Glomerular visceral epithelial cell (primary cell): ENCODE measurements around the gene B4GALNT4.
"Not testable (repeated sequence)": the region's sequence is repeated elsewhere in the genome, so short reads cannot be mapped to it uniquely, and the experiment has no call there.

Source experiments
- DNase-seq: peaks from one replicate; pipeline ENCODE4 v3.0.0-alpha.2; 2016; ENCODE audit errors: extremely low spot score

The B4GALNT4 gene

DNA sequence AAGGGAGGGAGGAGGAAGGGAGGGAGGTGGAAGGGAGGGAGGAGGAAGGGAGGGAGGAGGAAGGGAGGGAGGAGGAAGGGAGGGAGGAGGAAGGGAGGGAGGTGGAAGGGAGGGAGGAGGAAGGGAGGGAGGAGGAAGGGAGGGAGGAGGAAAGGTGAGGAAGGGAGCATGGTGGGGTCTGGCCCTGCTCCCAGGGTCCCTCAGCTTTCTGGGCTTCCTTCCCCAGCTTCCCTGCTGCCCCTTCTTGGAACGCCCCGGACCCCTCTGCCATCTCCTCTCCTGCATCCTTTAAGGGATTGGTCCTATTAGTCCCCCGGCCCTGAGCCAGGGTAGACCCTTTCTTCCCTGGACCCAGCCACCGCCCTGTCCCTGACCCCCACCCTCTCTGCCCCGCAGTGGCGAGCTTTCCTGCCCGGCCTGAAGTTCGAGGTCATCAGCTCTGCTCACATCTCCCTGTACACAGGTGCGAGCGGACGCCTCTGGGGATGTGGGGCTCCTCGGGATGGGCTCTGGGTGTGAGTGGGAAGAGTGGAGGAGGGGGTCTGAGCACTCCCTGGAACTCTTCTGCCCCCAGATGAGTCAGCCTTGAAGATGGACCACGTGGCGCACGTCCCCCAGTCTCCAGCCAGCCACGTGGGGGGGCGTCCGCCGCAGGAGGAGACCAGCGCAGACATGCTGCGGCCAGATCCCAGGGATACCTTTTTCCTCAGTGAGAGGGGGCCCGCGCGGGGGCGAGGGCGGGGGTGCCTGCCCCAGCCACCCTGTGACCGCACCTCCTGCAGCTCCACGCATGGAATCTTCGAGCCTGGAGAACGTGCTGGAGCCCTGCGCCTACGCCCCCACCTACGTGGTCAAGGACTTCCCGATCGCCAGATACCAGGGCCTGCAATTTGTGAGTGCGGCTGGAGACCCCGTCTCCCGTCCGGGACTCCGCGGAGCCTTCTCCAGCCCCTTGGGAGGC is 6.0 kb downstream of the B4GALNT4 start:
- DNase-seq: no peak

DNA sequence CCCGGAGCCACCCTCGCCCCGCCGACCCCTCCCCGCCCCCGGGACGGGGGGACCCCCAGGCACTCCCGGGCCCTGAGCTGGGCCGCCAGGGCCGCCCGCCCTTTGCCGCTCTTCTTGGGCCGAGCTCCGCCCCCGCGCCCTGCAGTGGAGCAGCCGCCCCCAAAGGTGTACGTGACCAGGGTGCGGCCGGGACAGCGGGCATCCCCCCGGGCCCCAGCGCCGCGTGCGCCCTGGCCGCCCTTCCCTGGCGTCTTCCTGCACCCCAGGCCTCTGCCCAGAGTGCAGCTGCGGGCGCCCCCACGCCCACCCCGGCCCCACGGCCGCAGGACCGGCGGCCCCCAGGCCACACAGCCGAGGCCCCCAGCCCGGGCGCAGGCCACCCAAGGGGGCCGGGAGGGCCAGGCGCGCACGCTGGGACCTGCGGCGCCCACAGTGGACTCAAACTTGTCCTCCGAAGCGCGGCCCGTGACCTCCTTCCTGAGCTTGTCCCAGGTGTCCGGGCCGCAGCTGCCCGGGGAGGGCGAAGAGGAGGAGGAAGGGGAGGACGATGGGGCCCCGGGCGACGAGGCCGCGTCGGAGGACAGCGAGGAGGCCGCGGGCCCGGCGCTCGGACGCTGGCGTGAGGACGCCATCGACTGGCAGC is 7.4 kb downstream of the B4GALNT4 start:
- DNase-seq: no peak

DNA sequence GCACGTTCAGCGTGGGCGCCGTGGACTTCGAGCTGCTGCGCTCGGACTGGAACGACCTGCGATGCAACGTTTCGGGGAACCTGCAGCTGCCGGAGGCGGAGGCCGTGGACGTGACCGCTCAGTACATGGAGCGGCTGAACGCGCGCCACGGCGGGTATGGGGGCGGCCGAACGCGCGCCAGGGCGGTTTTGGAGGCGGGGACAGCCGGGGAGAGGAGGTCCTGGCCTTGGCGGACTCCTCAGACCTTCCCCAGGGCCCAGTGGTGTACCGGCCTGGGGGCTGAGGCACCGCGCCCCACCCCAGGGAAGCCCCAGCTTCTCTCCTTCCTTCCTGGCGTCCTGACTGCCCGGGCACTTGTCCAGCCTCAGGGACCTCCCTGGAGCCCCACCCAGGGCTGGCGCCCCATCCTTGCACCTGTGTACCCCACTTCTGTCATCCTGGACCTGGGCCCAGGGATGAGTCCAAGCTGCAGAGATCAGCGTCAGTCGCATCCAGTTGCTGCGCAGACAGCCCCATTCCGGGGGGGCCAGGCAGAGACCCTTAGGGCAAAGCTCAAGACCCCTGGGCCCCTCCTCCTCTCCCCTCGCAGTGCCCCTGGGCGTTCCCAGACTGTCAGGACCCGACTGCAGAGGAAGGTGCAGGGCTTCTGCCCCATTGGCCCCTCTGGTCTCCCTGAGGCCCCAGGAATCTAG is 8.0 kb downstream of the B4GALNT4 start:
- DNase-seq: no peak

DNA sequence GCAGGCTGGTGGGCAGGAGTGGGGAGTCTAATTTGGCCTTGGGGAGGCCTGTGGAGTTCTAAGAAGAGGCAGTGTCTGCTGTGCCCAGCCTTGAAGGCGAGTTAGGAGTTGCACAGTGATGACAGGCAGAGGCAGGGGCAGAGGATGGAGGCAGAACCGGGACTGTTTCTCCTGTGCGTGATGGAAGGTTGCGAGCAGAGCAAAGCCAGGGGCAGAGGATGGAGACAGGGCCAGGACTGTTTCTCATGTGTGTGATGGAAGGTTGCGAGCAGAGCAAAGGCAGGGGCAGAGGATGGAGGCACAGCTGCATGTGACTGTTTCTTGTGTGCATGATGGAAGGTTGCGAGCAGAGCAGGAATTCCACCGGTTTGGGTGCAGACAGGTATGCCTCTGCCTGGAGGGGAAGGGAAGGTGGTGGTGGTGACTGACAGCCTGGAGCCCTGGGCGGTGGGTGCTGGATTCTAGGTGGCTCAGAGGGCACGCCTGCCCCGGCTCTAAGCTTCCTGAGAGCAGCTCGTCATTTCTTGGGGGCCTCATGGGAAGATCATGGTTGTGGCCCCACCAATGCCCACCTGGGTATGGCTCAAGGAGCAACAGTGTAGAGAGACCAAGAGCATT is 8.7 kb downstream of the B4GALNT4 start:
- no peak for DNase-seq

DNA sequence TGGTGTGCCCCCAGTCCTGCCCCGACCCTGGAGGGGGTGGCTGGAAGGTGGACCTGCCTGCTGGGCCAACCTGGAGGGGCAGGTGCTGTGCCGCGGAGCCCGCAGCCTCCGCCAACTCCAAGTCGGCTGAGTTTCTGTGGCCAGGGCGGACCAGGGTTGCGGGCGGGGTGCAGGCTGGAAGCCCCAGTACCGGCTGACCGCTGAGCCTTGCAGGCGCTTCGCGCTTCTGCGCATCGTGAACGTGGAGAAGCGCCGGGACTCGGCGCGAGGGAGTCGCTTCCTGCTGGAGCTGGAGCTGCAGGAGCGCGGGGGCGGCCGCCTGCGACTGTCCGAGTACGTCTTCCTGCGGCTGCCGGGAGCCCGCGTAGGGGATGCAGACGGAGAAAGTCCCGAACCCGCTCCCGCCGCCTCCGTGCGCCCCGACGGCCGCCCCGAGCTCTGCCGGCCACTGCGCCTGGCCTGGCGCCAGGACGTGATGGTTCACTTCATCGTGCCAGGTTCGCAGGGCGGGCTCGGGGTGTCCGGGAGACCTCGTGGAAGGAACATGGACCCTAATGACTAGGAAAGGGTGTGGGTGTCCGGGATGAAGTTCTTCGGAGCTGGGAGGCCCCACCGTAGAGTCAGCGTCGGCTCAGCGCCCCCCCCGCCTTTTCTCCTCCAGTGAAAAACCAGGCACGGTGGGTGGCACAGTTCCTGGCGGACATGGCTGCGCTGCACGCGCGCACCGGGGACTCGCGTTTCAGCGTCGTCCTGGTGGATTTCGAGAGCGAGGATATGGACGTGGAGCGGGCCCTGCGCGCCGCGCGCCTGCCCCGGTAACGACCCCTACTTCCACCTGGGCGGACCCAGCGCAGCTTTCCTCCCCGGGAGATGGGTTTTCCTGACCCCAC is 10.2 kb downstream of the B4GALNT4 start:
- DNase-seq: no peak

DNA sequence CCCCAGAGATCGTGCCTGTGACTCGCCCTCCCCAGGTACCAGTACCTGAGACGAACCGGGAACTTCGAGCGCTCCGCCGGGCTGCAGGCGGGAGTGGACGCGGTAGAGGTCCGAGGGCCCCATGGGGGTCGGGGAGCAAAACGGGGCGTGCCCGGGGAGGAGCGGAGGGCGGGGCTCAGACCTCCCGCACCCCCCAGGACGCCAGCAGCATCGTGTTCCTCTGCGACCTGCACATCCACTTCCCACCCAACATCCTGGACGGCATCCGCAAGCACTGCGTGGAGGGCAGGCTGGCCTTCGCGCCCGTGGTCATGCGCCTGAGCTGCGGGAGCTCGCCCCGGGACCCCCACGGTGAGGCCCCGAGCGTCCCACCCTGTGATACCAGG is 10.8 kb downstream of the B4GALNT4 start:
- DNase-seq: no peak

DNA sequence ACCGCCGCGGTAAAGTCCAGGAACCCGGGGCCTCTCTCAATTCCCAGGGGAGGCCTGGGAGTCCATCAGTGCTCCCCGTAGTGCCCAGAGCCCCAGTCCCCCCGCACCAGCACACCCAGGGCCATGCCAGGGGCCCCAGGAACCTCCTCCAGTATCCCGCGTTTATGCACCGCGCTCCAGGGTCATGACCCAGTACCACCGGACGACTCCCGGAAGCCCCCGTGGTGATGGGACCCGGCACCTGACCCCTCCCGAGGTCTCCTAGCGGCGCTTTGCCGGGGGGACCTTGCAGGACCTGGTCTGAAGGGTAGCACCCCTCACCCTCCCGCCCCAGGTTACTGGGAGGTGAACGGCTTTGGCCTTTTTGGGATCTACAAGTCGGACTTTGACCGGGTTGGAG is 11.2 kb downstream of the B4GALNT4 start:
- DNase-seq: no peak

DNA sequence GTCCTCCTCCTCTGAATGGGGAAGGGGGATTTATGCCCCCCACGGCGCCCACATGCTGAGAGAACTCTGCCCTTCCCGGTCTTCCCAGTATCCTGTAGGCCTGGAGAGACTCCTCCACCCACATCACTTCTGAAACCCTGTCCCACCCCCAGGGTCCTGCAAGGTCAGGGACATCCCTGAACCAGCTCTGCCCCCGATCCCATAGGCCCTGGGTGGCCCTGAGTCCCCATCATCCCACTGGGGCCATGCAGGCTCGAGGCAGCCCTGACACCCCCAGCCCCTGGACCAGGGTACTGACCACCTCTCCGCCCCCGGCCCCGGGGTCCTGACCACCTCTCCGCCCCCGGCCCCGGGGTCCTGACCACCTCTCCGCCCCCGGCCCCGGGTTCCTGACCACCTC is 11.7 kb downstream of the B4GALNT4 start:
- no peak for DNase-seq

DNA sequence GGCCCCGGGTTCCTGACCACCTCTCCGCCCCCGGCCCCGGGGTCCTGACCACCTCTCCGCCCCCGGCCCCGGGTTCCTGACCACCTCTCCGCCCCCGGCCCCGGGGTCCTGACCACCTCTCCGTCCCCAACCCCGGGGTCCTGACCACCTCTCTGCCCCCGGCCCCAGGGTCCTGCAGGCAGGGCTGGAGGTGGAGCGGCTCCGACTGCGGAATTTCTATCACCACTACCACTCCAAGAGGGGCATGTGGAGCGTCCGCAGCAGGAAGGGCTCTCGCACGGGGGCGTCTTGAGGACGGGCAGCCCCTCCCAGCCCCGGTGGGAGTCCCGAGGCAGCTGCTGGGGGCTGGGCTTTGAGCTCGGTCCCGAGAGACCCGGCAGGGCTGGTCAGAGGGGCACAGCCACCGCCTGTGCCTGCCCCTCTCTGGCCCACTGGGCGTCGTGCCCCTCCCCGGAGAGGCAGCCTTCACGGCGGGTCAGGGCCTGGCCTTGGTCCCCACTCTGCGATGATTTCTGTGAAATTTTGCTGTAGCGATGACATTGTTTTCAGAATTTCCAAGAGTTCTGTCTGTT is 12.3 kb downstream of the B4GALNT4 start:
- DNase-seq: no peak

DNA sequence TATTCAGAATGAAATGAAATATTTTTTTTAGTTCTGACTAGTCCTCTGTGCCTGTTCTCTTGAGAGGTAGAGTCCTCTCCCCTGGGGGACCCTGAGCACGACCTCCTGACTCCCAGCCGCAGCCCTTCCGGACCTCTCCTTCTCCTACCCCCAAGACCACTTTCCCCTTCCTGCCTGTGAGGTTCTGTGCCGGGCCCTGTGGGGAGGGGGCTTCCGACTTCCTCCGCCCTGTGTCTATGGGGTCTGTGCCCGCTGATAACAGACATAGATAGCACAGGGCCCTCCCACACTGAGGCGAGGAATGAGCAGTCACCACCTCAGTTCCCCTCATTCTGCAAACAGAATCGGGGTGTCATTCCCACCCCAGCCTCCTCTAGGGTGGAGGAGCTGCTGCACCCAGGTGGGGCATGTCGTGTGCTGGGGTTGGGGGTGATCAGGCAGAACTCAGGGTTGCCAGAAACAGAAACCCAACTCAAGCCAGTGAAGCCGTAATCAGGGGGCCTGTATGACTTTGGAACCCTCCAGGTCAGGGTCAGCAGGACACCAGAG is 12.9 kb downstream of the B4GALNT4 start:
- no peak for DNase-seq

DNA sequence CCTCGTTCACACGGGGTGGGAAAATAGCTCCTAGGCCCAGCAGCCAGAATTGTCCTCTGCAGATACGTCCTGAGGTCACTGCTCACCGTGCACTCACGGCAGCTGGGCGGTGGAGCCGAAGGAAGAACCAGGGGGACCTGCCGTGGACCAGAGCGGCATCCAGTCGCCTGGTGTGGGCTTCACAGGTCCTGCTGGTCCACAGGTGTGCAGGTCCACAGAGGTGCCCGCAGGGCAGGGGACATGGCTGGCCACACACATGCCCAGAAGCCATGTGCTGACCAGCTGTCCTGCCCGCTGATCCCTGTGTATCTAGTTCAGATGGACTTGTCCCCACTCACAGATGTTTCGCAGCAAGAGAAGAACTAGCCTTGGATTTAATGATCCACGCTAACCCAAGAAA is 14.1 kb downstream of the B4GALNT4 start:
- DNase-seq: no peak

DNA sequence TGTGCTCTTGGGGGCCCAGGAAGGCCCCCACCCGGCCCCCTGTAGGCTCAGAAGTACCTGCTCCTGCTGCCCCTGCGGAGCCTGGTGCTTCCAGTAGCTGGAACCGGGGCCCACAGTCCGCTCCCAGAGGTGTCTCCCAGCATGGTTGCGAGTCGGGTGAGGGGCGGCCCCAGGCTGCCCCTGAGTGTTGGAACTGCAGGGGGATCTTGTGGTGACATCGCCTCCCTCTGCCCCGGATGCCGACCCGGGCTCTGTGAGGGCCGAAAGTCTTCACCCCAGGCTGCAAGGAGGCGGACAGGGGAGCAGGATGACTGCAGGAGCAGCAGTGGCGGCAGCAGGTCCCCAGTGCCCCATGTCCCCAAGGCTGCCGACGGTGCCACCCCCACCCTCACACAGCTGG is 15.2 kb downstream of the B4GALNT4 start:
- no peak for DNase-seq

DNA sequence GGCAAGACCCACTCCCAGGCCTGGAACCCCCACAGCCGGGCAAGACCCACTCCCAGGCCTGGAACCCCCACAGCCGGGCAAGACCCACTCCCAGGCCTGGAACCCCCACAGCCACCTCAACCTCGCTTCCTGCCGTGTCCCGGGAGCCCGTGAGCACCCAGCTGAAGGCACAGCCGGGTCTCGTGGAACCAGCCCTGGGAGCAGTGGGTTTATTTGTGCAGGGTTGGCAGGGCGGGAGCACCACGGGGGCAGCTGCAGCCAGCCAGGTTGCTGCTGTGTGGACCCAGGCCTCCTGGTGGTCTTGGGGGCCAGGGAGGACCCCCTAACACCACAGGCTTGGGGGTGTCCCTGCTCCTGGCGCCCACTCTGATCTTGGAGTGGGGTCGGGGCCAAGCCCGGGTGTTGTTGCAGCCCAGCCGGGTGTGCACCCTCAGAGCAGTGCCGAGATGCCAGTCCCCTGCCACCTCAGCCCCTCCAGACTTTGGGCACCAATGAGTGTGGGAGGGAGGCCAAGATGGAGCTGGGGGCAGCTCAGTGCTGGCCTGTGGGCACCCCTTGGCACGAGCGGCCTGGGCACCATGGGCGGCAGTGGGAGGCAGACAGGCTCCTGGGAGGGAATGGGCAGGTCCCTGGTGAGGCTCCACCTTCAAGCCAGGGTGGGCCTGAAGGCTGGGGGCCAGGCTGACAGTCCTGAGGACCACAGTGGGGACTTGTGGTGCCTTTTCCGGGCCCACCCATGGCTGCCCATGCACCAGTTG is 16.5 kb downstream of the B4GALNT4 start:
- DNase-seq: no peak

DNA sequence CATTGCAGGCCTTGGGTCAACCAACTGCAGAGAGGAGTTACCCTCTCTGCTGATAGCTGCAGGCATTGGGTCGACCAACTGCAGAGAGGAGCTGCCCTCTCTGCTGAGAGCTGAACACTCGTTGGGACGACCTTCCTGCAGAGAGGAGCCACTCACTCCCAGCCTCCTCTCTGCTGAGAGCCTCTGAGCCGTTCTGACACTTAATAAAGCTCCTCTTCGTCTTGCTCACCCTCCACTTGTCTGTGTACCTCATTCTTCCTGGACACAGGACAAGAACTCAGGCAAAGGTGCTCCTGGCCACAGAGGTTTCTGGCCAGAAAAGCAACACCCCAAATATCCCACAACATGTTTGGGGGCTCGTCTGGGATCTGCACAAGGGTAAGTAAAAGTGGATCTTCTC is 17.2 kb downstream of the B4GALNT4 start:
- no peak for DNase-seq

DNA sequence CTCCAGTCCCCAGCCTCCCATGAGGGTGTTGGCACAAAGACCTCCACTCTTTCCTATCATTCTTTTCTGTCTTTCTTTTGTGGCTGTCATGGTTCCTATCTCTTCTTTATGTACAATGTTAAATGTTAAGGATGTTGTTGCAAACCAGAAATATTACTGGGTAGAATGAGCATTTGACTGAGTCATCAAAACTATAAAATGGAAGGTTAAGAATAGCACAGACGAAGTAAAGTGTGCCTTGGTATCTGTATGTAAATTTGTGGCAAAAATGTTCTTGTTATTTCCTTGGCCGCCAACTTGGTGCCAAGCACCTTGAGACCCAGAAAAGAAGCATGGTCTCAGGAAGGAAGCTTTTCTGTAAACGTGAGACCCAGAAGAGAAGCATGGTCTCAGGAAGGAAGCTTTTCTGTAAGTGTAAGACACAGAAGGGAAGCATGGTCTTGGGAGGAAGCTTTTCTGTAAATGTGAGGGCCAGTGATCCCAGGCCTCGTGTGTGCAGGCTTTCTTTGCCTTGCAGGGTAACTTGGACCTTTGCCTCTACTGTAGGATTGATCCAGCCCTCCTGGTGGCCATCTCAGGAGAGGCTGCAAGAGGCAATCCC is 18.0 kb downstream of the B4GALNT4 start:
- no peak for DNase-seq

DNA sequence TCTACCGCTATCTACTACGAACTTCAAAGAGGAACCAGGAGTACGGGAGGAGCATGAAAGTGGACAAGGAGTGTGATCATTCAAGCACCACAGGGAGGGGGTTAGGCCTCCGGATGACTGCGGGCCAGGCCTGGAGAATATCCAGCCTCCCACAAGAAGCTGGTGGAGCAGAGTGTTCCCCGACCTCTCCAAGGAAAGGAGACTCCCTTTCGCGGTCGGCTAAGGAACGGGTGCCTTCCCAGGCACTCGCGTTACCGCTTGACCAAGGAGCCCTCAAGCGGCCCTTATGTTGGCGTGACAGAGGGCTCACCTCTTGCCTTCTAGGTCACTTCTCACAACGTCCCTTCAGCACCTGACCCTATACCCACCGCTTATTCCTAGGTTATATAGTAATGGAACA is 20.1 kb downstream of the B4GALNT4 start:
- DNase-seq: not testable (repeated sequence)

DNA sequence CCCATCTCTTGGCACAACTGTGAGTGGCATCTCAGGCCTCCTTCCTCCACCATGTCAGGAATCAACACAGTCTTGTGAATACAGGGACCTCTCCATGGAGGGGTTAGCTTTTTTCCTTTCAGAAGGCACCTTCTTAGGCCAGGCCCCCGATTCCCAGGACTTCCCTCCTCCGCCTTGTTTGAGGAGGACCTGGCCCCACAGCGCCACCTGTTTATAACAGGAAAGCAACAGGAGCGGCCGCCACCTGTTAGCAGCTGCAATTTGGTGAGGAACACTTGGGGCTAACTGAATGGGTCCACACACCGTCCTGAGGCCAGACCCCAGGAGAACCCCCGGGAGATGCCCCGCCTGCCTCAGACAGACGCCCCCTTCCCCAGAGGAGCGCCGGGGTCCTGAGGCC is 20.9 kb downstream of the B4GALNT4 start:
- no peak for DNase-seq

DNA sequence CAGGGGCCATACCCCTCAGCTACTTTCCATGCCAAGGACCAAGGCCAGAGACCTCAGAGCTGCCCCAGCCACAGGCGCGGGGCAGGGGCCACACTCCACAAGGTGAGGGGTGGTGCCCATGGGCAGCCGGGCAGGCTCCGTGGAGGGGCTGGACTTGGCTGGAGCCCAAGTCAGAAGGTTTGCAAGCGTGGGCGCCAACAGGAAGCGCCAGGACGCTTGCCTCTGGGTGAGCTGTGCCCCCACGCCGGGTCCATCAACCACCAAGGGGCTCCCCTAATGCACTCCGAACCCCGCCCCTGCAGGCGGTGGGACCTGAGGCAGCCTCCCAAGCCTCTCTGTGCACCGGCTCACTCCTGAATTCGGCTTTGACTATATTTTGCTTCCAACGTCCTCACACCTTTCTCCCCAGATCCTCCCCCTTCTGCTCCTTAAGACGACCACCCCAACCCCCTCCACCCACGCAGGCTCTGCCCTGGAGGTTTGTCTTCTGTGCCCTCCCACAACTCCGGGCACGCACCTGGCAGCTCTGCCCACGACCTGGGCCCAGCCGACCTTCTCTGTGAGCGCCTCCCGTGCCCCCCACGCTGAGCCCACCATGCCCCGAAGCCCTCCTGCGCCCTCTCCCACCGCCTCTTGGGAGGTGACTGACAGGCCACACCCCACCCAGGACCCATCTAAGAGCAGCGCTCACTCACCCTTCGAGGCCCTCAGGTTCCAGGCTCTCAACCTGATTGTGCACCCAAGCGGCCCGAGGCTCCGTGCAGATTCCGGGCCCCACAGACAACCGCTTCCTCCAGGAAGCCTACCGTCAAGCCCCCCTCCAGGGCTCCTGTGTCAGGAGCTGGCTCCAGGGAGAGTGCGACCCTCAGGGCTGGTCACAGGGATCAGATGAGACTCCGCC is 22.1 kb downstream of the B4GALNT4 start:
- no peak for DNase-seq
